GM18505 (cell line): ENCODE measurements around the gene CCDC136.

Experiments used
- ATAC-seq: cut with Tn5 transposase; IDR thresholded peaks from one replicate; pipeline ENCODE4 v1.9.1; 2021; ENCODE audit not compliant: unreplicated experiment
- POLR2A ChIP-seq: IDR thresholded peaks from 4 replicates; pipeline ENCODE4 v1.6.1; 2011; ENCODE audit warnings: borderline replicate concordance; ENCODE audit not compliant: insufficient read depth, insufficient read length; ENCODE audit errors: extremely low read depth

CCDC136 gene

GRCh38 chr7:128788446-128789412 lies 3.0 kb upstream of the CCDC136 start:
- TF ChIP-seq POLR2A: no peak

GRCh38 chr7:128790315-128791041 lies 1.3 kb upstream of the CCDC136 start:
- ATAC-seq: no peak
- no peak for TF ChIP-seq POLR2A

More at GRCh38 chr7:128788446-128789412, 3.0 kb upstream of the CCDC136 start:
- no peak for ATAC-seq

- TF ChIP-seq POLR2A: no peak
- no peak for ATAC-seq
Observed at GRCh38 chr7:128791972-128792327, 182 bp downstream of the CCDC136 start.

- TF ChIP-seq POLR2A: no peak
- ATAC-seq: no peak
Observed at GRCh38 chr7:128792471-128793180, 858 bp downstream of the CCDC136 start.

- no peak for TF ChIP-seq POLR2A
- ATAC-seq: no peak
Observed at GRCh38 chr7:128793181-128793547, 1.4 kb downstream of the CCDC136 start.

GRCh38 chr7:128794020-128794419 lies 2.3 kb downstream of the CCDC136 start:
- TF ChIP-seq POLR2A: no peak
- ATAC-seq: no peak

GRCh38 chr7:128794436-128794835 lies 2.7 kb downstream of the CCDC136 start:
- no peak for ATAC-seq
- TF ChIP-seq POLR2A: no peak

GRCh38 chr7:128795129-128795528 lies 3.4 kb downstream of the CCDC136 start:
- no peak for TF ChIP-seq POLR2A
- no peak for ATAC-seq

- TF ChIP-seq POLR2A: no peak
- ATAC-seq: no peak
Observed at GRCh38 chr7:128796327-128796726, 4.6 kb downstream of the CCDC136 start.

GRCh38 chr7:128799451-128799850 lies 7.7 kb downstream of the CCDC136 start:
- TF ChIP-seq POLR2A: no peak
- ATAC-seq: no peak

- no peak for ATAC-seq
- no peak for TF ChIP-seq POLR2A
Observed at GRCh38 chr7:128800567-128800966, 8.8 kb downstream of the CCDC136 start.

- ATAC-seq: no peak
- TF ChIP-seq POLR2A: no peak
Observed at GRCh38 chr7:128801003-128801402, 9.2 kb downstream of the CCDC136 start.

- TF ChIP-seq POLR2A: no peak
- no peak for ATAC-seq
Observed at GRCh38 chr7:128801667-128802418, 10.1 kb downstream of the CCDC136 start.

- no peak for ATAC-seq
- TF ChIP-seq POLR2A: no peak
Observed at GRCh38 chr7:128804484-128804883, 12.7 kb downstream of the CCDC136 start.

- TF ChIP-seq POLR2A: no peak
- no peak for ATAC-seq
Observed at GRCh38 chr7:128805225-128805624, 13.5 kb downstream of the CCDC136 start.
